GM10266 (cell line): ENCODE results near the gene YKT6.

ENCODE experiments used
- DNase-seq: peaks from one replicate; pipeline ENCODE4 v3.0.0; 2012; ENCODE audit errors: extremely low spot score
- TF ChIP-seq, protein P1 (sequence below): IDR thresholded peaks from 2 replicates; pipeline ENCODE4 v1.5.1; 2012; ENCODE audit warnings: mild to moderate bottlenecking, low read depth; ENCODE audit not compliant: control insufficient read depth, insufficient read depth; ENCODE audit errors: missing control alignments

Gene YKT6

DNA sequence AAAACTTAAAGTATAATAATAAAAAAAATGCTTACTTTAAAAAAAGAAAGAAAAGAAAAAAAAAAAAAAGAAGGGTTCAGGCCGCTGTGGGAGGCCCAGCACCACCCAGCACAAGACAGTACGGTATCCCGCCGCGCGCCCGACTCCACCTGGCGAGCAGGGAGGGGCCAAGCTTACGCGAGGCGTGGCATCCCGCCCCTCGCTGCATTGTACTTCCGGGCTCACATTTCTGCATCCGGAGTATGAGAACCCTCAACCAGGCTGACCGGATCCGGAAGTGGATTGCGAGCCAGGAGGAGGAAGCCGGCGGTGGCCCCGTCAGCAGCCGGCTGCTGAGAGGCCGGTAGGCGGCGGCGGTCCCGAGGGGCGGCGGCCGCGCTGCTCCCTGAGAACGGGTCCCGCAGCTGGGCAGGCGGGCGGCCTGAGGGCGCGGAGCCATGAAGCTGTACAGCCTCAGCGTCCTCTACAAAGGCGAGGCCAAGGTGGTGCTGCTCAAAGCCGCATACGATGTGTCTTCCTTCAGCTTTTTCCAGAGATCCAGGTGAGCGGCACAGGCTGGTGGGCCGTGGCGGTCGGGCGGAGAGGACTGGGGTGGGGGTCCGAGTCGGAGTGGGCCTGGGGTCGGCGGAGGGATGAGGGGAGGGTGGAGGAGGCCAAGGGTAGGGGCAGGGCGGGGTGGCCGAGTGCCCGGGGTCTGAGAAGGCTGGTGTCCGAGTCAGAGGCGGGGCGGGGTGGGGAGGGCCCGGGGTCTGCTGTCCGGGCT is at the start of gene YKT6:
Gene YKT6, plus strand, starts transcription at position 280 of the 763 bp plus-strand sequence. Its CDS starts 158 bp downstream, at position 438.
- TF ChIP-seq, protein P1, sequence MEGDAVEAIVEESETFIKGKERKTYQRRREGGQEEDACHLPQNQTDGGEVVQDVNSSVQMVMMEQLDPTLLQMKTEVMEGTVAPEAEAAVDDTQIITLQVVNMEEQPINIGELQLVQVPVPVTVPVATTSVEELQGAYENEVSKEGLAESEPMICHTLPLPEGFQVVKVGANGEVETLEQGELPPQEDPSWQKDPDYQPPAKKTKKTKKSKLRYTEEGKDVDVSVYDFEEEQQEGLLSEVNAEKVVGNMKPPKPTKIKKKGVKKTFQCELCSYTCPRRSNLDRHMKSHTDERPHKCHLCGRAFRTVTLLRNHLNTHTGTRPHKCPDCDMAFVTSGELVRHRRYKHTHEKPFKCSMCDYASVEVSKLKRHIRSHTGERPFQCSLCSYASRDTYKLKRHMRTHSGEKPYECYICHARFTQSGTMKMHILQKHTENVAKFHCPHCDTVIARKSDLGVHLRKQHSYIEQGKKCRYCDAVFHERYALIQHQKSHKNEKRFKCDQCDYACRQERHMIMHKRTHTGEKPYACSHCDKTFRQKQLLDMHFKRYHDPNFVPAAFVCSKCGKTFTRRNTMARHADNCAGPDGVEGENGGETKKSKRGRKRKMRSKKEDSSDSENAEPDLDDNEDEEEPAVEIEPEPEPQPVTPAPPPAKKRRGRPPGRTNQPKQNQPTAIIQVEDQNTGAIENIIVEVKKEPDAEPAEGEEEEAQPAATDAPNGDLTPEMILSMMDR: peak; percentile 41
- DNase-seq: peak; percentile 99

DNA sequence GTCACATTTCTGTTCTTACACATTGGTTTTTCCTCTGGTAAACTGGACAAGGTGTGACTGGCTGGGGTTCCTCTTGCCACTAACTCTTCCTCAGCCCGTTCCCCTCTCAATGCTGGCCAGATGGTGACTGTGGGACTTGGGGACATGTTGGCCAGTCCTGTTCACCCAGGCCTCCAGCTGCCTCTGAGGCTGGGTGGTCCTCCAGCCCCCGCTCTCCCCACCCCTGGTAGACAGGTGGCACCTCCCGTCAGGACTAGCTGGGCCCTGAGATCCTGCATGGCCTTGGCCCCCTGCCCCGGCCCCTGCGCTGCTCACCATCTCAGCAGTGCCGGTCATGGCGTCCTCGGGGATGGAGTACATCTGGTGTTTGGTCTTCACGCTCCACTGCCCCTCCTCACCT is 48.8 kb upstream of the YKT6 start:
- DNase-seq: no peak
- TF ChIP-seq, protein P1: no peak

DNA sequence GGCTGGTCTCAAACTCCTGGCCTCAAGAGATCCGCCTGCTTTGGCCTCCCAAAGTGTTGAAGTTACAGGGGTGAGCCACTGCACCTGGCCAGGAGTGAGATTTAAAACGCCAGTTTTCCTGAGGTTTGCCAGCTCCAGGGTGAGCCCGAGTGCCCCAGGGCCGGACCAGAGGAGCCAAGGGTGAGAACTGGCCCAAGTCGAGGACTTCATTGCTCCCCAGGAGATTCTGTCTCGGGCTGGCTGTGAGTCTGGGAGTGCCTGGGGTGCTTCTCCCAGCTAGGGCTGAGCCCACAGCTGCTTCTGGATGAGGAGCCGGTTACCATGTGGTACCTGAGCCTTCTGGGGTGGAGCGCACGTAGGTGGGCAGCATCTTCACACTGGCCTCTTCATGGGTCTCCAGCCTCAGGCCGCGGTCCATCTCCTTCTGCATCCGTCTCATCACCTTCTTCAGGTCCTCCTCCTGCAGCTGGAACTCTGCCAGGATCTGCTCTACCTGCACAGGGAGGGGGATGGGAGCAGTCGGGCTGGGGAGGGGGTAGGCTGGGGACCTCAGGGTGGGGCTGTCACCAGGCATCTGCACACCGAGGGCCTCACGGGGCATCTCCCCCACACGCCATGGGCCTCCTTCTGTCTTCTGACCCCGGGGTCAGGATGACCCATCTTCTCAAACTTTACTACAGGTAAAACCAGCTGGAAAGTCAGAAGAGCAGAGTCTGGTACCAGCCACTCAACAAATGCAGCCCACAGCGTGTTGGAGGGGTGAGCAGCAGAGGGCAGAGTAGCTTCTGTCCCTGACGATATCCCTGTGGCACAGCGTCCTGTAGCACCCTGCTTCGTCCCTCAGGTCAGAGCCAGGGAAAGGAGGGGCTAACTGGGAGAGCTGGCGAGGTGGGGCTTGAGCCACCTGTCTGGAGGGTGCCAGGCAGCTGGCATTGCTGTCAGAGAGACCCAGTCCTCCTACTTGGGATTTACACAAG is 47.5 kb upstream of the YKT6 start:
- no peak for DNase-seq
- TF ChIP-seq, protein P1: no peak

DNA sequence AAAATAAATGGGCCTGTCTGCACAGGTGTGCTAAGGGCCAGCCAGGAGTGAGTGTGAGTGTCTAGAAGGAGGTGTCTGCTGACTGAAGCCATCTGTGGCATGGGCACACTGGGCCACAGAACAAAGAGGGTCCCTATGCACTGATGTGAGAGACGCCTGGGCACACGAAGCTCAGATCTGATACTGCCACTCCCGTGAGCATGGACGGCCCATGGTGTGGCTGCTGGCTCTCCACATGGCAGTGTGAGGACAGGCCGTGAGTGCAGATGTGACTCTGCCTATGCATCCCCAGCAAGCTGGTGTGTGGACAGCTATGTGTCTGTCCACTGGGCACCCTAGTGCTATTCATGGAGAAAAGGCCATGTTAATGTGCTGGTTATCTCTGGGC is 46.8 kb upstream of the YKT6 start:
- TF ChIP-seq, protein P1: no peak
- no peak for DNase-seq

DNA sequence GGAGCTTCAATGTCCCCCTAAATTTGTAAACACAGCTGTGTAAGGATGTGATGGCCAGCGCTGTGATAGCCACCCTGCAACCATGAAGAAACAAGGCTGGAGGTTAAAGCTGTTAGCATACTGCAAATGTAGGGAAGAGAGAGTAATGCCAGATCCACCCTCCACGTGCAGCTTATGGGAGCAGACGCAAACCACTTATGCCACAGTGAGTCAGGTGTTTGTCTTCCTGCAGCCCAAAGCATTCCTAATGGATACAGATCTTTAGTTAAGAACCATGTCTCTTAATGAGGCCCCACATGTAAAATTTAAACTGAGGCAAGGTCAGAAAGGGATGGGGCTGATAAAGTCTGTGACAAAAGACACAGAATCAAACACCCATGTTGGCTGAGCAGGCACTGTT is 46.1 kb upstream of the YKT6 start:
- TF ChIP-seq, protein P1: no peak
- no peak for DNase-seq

DNA sequence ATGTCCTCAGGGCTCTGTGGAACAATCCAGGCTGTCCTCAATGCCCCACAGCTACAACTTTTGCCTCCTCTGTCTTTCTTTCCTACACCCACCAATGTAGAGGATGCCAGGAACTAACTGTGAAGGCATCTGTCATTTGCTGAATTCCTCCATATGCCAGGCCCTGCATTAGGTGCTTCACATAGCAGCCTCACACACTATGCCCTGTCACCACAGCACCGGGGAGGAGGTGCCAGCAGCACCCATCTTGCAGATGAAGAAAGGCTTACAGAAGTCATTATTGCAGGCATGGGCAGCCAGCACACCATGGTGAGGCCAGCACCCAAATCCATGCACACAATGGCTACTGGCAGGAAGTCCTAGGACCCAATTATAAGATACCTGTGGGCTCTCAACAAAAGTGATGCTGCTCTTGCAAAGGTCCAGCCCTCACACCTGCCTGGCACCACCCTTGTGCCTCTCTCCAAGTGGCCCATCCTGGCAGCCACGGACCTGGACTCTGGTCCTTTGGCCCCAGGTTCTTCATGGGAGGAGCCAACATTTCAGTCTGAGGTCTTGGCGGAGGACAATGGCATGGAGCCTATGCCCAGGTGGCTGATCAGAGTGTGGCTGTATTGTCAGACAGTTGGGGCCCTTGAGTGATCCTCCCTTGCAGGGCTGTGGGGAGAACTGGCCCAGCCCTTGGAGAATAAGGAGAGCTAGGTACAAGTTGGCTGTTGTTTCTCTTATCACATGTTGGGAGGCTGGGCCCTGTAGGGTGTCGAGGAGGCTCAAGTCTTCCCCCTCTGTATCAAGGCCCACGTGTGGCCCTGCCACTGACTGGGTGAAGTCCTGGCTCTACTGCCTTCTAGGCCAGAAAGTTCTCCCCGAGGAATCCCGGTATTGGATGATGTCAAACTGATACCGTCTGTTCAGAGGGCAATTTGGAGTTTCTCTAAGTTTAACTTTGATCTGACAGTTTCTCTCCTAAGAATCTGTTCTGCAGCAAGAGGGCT is 45.3 kb upstream of the YKT6 start:
- TF ChIP-seq, protein P1: no peak
- no peak for DNase-seq
